ENCODE data around the gene ARHGAP28. TPM values are rescaled to one million over a fixed set of nuclear protein-coding genes. Genes with fewer than 3 reads are reported as not detected.

ARHGAP28 gene
- total RNA-seq, 4 donors from 2014 or later = 2.5 to 11.1 (median 5.5) TPM

GRCh38 chr18:6741232-6741663, 11.7 kb downstream of the ARHGAP28 start:
- no peaks in the 10 kb centered on the region for H3K36me3 ChIP-seq
- H3K27me3 ChIP-seq = no peaks in the 10 kb centered on the region
- no peak overlapping the region for H3K4me3 ChIP-seq
- no peaks in the 10 kb centered on the region for H3K9me3 ChIP-seq
- peak overlapping the region; percentile 70 for H3K27ac ChIP-seq
- peaks cover 11% of the 10 kb centered on the region for H3K4me1 ChIP-seq
- TF ChIP-seq POLR2AphosphoS5 (IDR thresholded peaks at IDR 0.05) = peak in 2 of 3 donors; percentile 21 to 34
- no peak for TF ChIP-seq EP300 (IDR thresholded peaks at IDR 0.05)
- 18% methylated on average over 2 of the region's 2 CpGs for WGBS
- no peak for DNase-seq (ENCODE audit: low spot score in 2 of 2)

- Histone ChIP-seq H3K27me3 (no peaks in the 10 kb centered on the region), H3K27ac (peak overlapping the region; percentile 70), H3K9me3 (no peaks in the 10 kb centered on the region), H3K4me3 (no peak overlapping the region), H3K4me1 (peaks cover 11% of the 10 kb centered on the region), H3K36me3 (no peaks in the 10 kb centered on the region)
- WGBS = 71% methylated on average over 2 of the region's 2 CpGs
- no peak for DNase-seq (ENCODE audit: low spot score in 2 of 2)
- TF ChIP-seq EP300 (IDR thresholded peaks at IDR 0.05) (no peak), POLR2AphosphoS5 (IDR thresholded peaks at IDR 0.05) (no peak), POLR2A (IDR thresholded peaks at IDR 0.05) (no peak)
- TF ChIP-seq, protein P1, sequence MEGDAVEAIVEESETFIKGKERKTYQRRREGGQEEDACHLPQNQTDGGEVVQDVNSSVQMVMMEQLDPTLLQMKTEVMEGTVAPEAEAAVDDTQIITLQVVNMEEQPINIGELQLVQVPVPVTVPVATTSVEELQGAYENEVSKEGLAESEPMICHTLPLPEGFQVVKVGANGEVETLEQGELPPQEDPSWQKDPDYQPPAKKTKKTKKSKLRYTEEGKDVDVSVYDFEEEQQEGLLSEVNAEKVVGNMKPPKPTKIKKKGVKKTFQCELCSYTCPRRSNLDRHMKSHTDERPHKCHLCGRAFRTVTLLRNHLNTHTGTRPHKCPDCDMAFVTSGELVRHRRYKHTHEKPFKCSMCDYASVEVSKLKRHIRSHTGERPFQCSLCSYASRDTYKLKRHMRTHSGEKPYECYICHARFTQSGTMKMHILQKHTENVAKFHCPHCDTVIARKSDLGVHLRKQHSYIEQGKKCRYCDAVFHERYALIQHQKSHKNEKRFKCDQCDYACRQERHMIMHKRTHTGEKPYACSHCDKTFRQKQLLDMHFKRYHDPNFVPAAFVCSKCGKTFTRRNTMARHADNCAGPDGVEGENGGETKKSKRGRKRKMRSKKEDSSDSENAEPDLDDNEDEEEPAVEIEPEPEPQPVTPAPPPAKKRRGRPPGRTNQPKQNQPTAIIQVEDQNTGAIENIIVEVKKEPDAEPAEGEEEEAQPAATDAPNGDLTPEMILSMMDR (IDR thresholded peaks at IDR 0.05) = no peak
Measured at GRCh38 chr18:6741786-6742185, 12.3 kb downstream of the ARHGAP28 start.

GRCh38 chr18:6743999-6744398, 14.5 kb downstream of the ARHGAP28 start:
- no peak overlapping the region for H3K27ac ChIP-seq
- H3K4me1 ChIP-seq = peaks cover 11% of the 10 kb centered on the region
- no peaks in the 10 kb centered on the region for H3K27me3 ChIP-seq
- H3K4me3 ChIP-seq = no peak overlapping the region
- TF ChIP-seq POLR2A (IDR thresholded peaks at IDR 0.05) (no peak), POLR2AphosphoS5 (IDR thresholded peaks at IDR 0.05) (no peak), EP300 (IDR thresholded peaks at IDR 0.05) (no peak)
- TF ChIP-seq, protein P1 (IDR thresholded peaks at IDR 0.05) = no peak
- H3K36me3 ChIP-seq = no peaks in the 10 kb centered on the region
- no peaks in the 10 kb centered on the region for H3K9me3 ChIP-seq
- no peak for DNase-seq (ENCODE audit: low spot score in 2 of 2)
- WGBS = 77% methylated on average over 5 of the region's 5 CpGs

GRCh38 chr18:6744816-6745455, 15.4 kb downstream of the ARHGAP28 start:
- Histone ChIP-seq H3K9me3 (no peaks in the 10 kb centered on the region), H3K4me3 (no peak overlapping the region), H3K36me3 (no peaks in the 10 kb centered on the region), H3K4me1 (peaks cover 11% of the 10 kb centered on the region), H3K27me3 (no peaks in the 10 kb centered on the region), H3K27ac (no peak overlapping the region)
- DNase-seq (ENCODE audit: low spot score in 2 of 2) = no peak
- TF ChIP-seq, protein P1 (IDR thresholded peaks at IDR 0.05) = no peak
- TF ChIP-seq POLR2AphosphoS5 (IDR thresholded peaks at IDR 0.05) = no peak
- TF ChIP-seq POLR2A (IDR thresholded peaks at IDR 0.05) = no peak
- TF ChIP-seq EP300 (IDR thresholded peaks at IDR 0.05) = no peak
- 91% methylated on average over 1 of the region's 1 CpG for WGBS

DNA sequence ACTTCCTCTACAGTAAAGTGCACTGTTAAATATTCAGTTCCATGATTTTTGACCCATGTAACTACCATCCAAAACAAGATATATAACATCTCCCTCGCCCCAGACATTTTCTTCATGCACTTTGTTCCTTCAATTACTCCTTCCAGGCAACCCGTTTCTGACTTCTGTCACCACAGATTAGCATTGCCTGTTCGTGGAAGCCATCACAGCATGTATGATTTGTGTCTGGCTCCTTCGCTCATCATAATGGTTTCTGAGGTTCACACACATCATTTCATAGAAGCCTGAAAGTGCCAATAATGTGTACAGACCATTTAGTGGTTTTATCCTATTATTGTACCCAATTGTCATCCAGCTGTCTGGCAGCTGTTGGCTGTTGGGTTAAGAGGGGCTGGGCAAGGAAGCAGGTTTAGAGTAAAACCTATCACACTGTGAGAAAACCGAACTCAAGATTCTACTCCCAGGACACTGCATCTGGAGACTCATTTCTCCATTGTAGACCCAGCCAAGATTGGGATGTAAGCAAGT, 16.1 kb downstream of the ARHGAP28 start:
- no peak overlapping the region for H3K27ac ChIP-seq
- no peaks in the 10 kb centered on the region for H3K36me3 ChIP-seq
- WGBS = 89% methylated on average over 5 of the region's 5 CpGs
- no peak overlapping the region for H3K4me3 ChIP-seq
- no peak for DNase-seq (ENCODE audit: low spot score in 2 of 2)
- no peaks in the 10 kb centered on the region for H3K27me3 ChIP-seq
- H3K9me3 ChIP-seq = no peaks in the 10 kb centered on the region
- H3K4me1 ChIP-seq = peaks cover 11% of the 10 kb centered on the region
- TF ChIP-seq, protein P1 (IDR thresholded peaks at IDR 0.05) = no peak
- no peak for TF ChIP-seq POLR2A (IDR thresholded peaks at IDR 0.05)
- TF ChIP-seq EP300 (IDR thresholded peaks at IDR 0.05) = no peak
- TF ChIP-seq POLR2AphosphoS5 (IDR thresholded peaks at IDR 0.05) = no peak
